Breast epithelium (tissue), 3 donors: ENCODE results near the gene ST8SIA2.

ENCODE experiments used
- POLR2A ChIP-seq: fragments of 450-650 bp; IDR thresholded peaks from one replicate; pipeline ENCODE4 v1.6.1; 2016; ENCODE audit warnings: antibody characterized with exemption, mild to moderate bottlenecking, moderate library complexity
- POLR2AphosphoS5 ChIP-seq, 3 donors: sonication (generic); formaldehyde crosslinking; IDR thresholded peaks; one replicate each; pipeline ENCODE4 v1.6.1; 2017; ENCODE audit warnings: antibody characterized with exemption in 3 of 3
- TF ChIP-seq, protein P1 (sequence below), 3 donors: fragments of 450-650 bp; IDR thresholded peaks; one replicate each; pipeline ENCODE4 v1.5.1; 2016 to 2017; ENCODE audit warnings: antibody characterized with exemption in 3 of 3, mild to moderate bottlenecking in 3 of 3, moderate library complexity in 3 of 3

DNA sequence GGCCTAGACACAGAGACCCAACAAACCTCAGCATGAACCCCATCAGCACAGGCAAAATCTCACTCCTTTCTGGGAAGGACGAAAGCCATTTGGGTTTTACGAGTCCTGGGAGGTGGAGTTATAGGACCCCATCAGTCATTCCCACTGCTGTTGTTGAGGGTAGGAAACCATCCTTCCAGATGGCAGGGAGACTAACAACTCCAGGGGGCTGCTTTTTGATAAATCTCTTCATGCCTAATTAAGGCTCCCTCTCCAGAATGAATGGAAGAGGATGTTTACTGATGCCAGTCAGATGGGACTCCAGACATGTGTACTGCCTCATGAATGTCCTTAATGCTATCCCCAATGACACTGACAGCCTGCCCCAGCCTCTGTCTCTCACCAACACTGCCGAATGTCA lies 75.3 kb downstream of the ST8SIA2 start:
- TF ChIP-seq, protein P1, sequence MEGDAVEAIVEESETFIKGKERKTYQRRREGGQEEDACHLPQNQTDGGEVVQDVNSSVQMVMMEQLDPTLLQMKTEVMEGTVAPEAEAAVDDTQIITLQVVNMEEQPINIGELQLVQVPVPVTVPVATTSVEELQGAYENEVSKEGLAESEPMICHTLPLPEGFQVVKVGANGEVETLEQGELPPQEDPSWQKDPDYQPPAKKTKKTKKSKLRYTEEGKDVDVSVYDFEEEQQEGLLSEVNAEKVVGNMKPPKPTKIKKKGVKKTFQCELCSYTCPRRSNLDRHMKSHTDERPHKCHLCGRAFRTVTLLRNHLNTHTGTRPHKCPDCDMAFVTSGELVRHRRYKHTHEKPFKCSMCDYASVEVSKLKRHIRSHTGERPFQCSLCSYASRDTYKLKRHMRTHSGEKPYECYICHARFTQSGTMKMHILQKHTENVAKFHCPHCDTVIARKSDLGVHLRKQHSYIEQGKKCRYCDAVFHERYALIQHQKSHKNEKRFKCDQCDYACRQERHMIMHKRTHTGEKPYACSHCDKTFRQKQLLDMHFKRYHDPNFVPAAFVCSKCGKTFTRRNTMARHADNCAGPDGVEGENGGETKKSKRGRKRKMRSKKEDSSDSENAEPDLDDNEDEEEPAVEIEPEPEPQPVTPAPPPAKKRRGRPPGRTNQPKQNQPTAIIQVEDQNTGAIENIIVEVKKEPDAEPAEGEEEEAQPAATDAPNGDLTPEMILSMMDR (IDR thresholded peaks at IDR 0.05), result no peak
- TF ChIP-seq POLR2A (no peak), POLR2AphosphoS5 (IDR thresholded peaks at IDR 0.05) (no peak)
